K562 (cell line): Measurements from ENCODE around the gene RNF150.

Experiments used
- CBX5 ChIP-seq: IDR thresholded peaks from 2 replicates; pipeline ENCODE4 v1.6.1; 2014; ENCODE audit warnings: low read depth, borderline replicate concordance
- CTCF ChIP-seq, 3 experiments: IDR thresholded peaks in 2 of 3; conservative IDR thresholded peaks in 1 of 3; 2 replicates each; pipeline ENCODE4 v1.5.1; 2011 to 2012; ENCODE audit warnings: low read length in 3 of 3, mild to moderate bottlenecking in 3 of 3, control low read depth in 2 of 3, improper control_type of control experiment in 1 of 3, inconsistent platforms in 1 of 3, low read depth in 1 of 3, mixed read lengths in 1 of 3, moderate library complexity in 1 of 3; ENCODE audit not compliant: insufficient read depth in 2 of 3
- HNRNPL ChIP-seq: fragments of 200-400 bp; formaldehyde crosslinking; IDR thresholded peaks from 2 replicates; pipeline ENCODE4 v1.6.1; 2017; ENCODE audit warnings: low read depth, mild to moderate bottlenecking, low read length
- TAF7 ChIP-seq: fragments of 450-650 bp; IDR thresholded peaks from 2 replicates; pipeline ENCODE4 v1.6.1; 2016; ENCODE audit warnings: missing genetic modification characterization, missing compliant biosample characterization
- TF ChIP-seq, protein P1 (sequence below): fragments of 450-650 bp; IDR thresholded peaks from 2 replicates; pipeline ENCODE4 v1.7.0; 2016; ENCODE audit warnings: borderline replicate concordance

DNA sequence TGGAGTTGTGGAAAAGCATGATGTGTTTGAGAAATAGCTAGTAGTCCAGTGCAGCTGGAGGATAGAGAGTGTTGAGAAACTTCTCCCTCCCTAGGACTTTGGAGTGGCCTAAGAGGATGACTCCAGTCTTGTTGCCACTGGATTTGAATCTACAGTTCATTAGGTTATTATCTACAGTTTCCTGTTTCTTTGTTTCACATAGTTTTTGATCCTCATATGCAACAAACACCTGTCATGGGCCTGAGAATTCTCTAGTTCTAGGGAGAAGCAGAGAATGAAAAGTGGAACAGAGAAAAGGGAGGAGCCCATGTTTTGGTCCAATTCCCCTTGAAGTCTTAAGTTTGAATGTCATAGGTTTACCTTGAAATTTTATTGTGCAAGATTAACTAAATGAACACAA, 303.4 kb downstream of the RNF150 start:
- TF ChIP-seq HNRNPL, result no peak
- no peak for TF ChIP-seq CTCF (IDR thresholded peaks at IDR 0.05 in 2 of 3, conservative IDR thresholded peaks at IDR 0.05 in 1 of 3; ENCODE audit: insufficient read depth in 2 of 3, low read depth in 1 of 3, low read length in 3 of 3)
- TF ChIP-seq, protein P1, sequence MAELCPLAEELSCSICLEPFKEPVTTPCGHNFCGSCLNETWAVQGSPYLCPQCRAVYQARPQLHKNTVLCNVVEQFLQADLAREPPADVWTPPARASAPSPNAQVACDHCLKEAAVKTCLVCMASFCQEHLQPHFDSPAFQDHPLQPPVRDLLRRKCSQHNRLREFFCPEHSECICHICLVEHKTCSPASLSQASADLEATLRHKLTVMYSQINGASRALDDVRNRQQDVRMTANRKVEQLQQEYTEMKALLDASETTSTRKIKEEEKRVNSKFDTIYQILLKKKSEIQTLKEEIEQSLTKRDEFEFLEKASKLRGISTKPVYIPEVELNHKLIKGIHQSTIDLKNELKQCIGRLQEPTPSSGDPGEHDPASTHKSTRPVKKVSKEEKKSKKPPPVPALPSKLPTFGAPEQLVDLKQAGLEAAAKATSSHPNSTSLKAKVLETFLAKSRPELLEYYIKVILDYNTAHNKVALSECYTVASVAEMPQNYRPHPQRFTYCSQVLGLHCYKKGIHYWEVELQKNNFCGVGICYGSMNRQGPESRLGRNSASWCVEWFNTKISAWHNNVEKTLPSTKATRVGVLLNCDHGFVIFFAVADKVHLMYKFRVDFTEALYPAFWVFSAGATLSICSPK, result no peak
- TF ChIP-seq CBX5, result no peak
- TF ChIP-seq TAF7, result no peak
